A673 (cell line): ENCODE measurements around the gene SVIL.

ENCODE experiments used
- EZH2 ChIP-seq: fragments of 200-600 bp; sonication (generic); IDR thresholded peaks from 2 replicates; pipeline ENCODE4 v1.6.1; 2017; ENCODE audit warnings: borderline replicate concordance, low read depth, mild to moderate bottlenecking, mixed read lengths, antibody characterized with exemption, low read length; ENCODE audit not compliant: poor library complexity, severe bottlenecking
- TF ChIP-seq, protein P1 (sequence below): fragments of 300-800, 200-600 bp; sonication (generic); conservative IDR thresholded peaks from 2 replicates; pipeline ENCODE4 v1.5.1; 2017; ENCODE audit warnings: low read depth, mild to moderate bottlenecking, antibody characterized with exemption, low read length, moderate library complexity, mixed read lengths

DNA sequence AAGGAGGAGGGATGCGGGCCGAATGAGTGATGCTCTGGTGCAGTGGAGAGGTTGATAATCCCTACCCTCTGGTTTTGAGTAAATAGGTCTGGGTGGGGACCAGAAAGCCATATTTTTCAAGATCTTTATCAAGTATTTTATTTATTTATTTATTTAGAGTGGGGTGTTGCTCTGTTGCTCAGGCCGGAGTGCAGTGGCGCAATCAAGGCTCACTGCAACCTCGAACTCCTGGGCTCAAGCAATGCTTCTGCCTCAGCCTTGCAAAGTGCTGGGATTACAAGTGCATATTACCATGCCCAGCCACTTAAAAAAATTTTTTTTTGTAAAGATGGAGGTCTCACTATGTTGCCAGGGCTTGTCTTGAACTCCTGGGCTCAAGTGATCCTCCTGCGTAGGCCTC lies 21.6 kb downstream of the SVIL start:
- TF ChIP-seq, protein P1, sequence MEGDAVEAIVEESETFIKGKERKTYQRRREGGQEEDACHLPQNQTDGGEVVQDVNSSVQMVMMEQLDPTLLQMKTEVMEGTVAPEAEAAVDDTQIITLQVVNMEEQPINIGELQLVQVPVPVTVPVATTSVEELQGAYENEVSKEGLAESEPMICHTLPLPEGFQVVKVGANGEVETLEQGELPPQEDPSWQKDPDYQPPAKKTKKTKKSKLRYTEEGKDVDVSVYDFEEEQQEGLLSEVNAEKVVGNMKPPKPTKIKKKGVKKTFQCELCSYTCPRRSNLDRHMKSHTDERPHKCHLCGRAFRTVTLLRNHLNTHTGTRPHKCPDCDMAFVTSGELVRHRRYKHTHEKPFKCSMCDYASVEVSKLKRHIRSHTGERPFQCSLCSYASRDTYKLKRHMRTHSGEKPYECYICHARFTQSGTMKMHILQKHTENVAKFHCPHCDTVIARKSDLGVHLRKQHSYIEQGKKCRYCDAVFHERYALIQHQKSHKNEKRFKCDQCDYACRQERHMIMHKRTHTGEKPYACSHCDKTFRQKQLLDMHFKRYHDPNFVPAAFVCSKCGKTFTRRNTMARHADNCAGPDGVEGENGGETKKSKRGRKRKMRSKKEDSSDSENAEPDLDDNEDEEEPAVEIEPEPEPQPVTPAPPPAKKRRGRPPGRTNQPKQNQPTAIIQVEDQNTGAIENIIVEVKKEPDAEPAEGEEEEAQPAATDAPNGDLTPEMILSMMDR = no peak
- TF ChIP-seq EZH2 = no peak
